H1 (cell line): ENCODE measurements around the gene PRPS1. TPM values are rescaled to one million over a fixed set of nuclear protein-coding genes. Genes with fewer than 3 reads are reported as not detected.

Experiments used
- CEBPB ChIP-seq: IDR thresholded peaks from 2 replicates; pipeline ENCODE4 v1.6.1; 2012; ENCODE audit warnings: low read depth, low read length
- GABPA ChIP-seq: IDR thresholded peaks from 2 replicates; pipeline ENCODE4 v1.6.1; 2011; ENCODE audit warnings: mild to moderate bottlenecking, low read length, moderate library complexity, borderline replicate concordance; ENCODE audit not compliant: insufficient read depth
- KDM5A ChIP-seq: fragments of 200-600 bp; IDR thresholded peaks from 2 replicates; pipeline ENCODE4 v1.7.1; 2012; ENCODE audit warnings: mild to moderate bottlenecking, low read length, inconsistent platforms, mixed read lengths
- POLR2AphosphoS5 ChIP-seq: IDR thresholded peaks from 2 replicates; pipeline ENCODE4 v1.6.1; 2011; ENCODE audit warnings: low read depth, low read length
- RXRA ChIP-seq: IDR thresholded peaks from 2 replicates; pipeline ENCODE4 v1.6.1; 2011; ENCODE audit warnings: low read depth, mild to moderate bottlenecking, low read length, moderate library complexity; ENCODE audit not compliant: insufficient read depth
- TBP ChIP-seq: IDR thresholded peaks from 2 replicates; pipeline ENCODE4 v1.6.1; 2011; ENCODE audit warnings: low read depth, low read length, improper control_type of control experiment
- polyA plus RNA-seq, 7 experiments: library from polyadenylated mRNA; depleted of rRNA in 3 of 7; stranded (reverse) in 5 of 7; unstranded in 2 of 7; fragments of >200 nt in 5 of 7; fragments of 200-250 nt in 2 of 7; gene quantifications; 1 replicate in 5 of 7; 2 replicates in 1 of 7; 4 replicates in 1 of 7; pipeline versions ENCODE4 v1.2.1 to v1.2.3, GENCODE V29; 2011 to 2013; ENCODE audit warnings: missing spikeins in 2 of 7, mixed read lengths in 2 of 7
- total RNA-seq: library from RNA; stranded (reverse); fragmentation: NEBNext Ultra II Directional; extraction: Animal tissue kit (Norgen Biotek cat#: 25700); gene quantifications from 2 replicates; pipeline ENCODE4 v1.2.1, GENCODE V29; 2021

Gene PRPS1
- total and polyA plus RNA-seq, 2 of the 8 experiments (the other 6 are each of a cell fraction or from before 2014, with no cell fraction given), result 90.1 to 110 TPM

- TF ChIP-seq TBP, result no peak
- TF ChIP-seq CEBPB, result no peak
- no peak for TF ChIP-seq POLR2AphosphoS5
- TF ChIP-seq GABPA, result no peak
- TF ChIP-seq KDM5A, result no peak
- no peak for TF ChIP-seq RXRA
- TF ChIP-seq, all 59 proteins: peak for 0
These were observed 47.0 kb downstream of the PRPS1 start (continued) for GRCh38 chrX:107675365-107675654.
